ENCODE measurements around the gene PTPN3. TPM values are rescaled to one million over a fixed set of nuclear protein-coding genes. Genes with fewer than 3 reads are reported as not detected.

Gene PTPN3
- total RNA-seq, 1 experiment from 2014 or later: 20.8 TPM

DNA sequence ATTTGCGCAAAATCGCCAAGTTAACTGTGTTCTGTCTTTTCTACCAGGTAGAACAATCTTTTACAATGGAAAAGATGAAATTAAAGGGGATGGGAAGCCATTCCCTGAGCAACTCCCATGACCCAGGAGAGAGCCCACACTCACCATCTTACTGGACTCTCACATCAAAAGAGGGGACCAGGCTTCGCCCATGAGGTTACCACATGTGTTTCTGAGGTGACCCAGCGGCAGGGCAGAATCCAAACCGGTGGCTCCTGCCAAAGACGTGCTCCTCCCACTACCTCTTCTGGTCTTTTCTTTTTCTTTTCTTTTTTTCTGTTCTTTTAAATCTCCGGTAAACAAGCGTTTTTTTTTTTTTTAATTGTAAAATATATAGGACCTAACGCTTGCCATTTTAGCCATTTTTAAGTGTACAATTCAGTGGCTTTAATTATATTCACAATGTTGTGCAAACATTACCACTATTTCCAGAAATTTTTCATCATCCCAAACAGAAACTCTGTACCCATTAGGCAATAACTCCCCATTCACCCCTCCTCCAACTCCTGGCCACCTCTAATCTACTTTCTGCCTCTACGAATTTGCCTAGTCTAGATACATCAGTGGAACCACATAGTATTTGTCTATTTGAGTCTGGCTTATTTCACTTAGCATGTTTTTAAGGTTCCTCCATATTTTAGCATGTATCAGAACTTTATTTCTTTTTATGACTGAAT is 19.3 kb downstream of the PTPN3 start:
- Histone ChIP-seq H3K27ac (ENCODE audit: low read depth, low read length) (peak overlapping the region; percentile 78), H3K4me3 (replicated peaks in 1 of 2; ENCODE audit: low read depth in 1 of 2, low read length in 2 of 2) (no peak overlapping the region), H3K27me3 (ENCODE audit: insufficient read depth, low read length) (no peaks in the 10 kb centered on the region), H3K79me2 (ENCODE audit: insufficient read depth, low read length) (peaks cover 53% of the 10 kb centered on the region), H3K36me3 (ENCODE audit: control insufficient read depth in 1 of 2, insufficient read depth in 2 of 2, low read length in 2 of 2) (0 out of 4 replicates have a peak, but pooled peaks cover 0 to 3% of the 10 kb centered on the region in 2 experiments), H3K4me2 (ENCODE audit: low read length) (peak overlapping the region; percentile 74), H2AFZ (ENCODE audit: low read depth, low read length, poor library complexity, severe bottlenecking) (no peak overlapping the region), H3K9me2 (ENCODE audit: insufficient read depth) (no peaks in the 10 kb centered on the region), H3K4me1 (ENCODE audit: control insufficient read depth in 1 of 2, insufficient read depth in 2 of 2, low read length in 2 of 2) (peaks cover 32 to 39% of the 10 kb centered on the region in 2 experiments), H3K9me3 (ENCODE audit: control insufficient read depth in 1 of 2, insufficient read depth in 1 of 2, low read depth in 1 of 2, low read length in 2 of 2) (no peaks in the 10 kb centered on the region), H3K9ac (ENCODE audit: low read length) (no peak overlapping the region), H4K20me1 (ENCODE audit: insufficient read depth) (no peaks in the 10 kb centered on the region)
- intact Hi-C loops (cut with micrococcal nuclease): no loop called here
- CTCF ChIA-PET: interaction anchor here (0.8 to 1.7 kb wide), 2 partner anchors 9 kb away, joined by 4 to 9 read pairs; no protein-coding TSS in a partner anchor
- TF ChIP-seq, protein P1, sequence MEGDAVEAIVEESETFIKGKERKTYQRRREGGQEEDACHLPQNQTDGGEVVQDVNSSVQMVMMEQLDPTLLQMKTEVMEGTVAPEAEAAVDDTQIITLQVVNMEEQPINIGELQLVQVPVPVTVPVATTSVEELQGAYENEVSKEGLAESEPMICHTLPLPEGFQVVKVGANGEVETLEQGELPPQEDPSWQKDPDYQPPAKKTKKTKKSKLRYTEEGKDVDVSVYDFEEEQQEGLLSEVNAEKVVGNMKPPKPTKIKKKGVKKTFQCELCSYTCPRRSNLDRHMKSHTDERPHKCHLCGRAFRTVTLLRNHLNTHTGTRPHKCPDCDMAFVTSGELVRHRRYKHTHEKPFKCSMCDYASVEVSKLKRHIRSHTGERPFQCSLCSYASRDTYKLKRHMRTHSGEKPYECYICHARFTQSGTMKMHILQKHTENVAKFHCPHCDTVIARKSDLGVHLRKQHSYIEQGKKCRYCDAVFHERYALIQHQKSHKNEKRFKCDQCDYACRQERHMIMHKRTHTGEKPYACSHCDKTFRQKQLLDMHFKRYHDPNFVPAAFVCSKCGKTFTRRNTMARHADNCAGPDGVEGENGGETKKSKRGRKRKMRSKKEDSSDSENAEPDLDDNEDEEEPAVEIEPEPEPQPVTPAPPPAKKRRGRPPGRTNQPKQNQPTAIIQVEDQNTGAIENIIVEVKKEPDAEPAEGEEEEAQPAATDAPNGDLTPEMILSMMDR (IDR thresholded peaks at IDR 0.05 in 2 of 3, conservative IDR thresholded peaks at IDR 0.05 in 1 of 3; ENCODE audit: borderline replicate concordance in 1 of 3, insufficient read depth in 1 of 3, low read depth in 2 of 3, low read length in 2 of 3): no peak
- TF ChIP-seq, protein P2, sequence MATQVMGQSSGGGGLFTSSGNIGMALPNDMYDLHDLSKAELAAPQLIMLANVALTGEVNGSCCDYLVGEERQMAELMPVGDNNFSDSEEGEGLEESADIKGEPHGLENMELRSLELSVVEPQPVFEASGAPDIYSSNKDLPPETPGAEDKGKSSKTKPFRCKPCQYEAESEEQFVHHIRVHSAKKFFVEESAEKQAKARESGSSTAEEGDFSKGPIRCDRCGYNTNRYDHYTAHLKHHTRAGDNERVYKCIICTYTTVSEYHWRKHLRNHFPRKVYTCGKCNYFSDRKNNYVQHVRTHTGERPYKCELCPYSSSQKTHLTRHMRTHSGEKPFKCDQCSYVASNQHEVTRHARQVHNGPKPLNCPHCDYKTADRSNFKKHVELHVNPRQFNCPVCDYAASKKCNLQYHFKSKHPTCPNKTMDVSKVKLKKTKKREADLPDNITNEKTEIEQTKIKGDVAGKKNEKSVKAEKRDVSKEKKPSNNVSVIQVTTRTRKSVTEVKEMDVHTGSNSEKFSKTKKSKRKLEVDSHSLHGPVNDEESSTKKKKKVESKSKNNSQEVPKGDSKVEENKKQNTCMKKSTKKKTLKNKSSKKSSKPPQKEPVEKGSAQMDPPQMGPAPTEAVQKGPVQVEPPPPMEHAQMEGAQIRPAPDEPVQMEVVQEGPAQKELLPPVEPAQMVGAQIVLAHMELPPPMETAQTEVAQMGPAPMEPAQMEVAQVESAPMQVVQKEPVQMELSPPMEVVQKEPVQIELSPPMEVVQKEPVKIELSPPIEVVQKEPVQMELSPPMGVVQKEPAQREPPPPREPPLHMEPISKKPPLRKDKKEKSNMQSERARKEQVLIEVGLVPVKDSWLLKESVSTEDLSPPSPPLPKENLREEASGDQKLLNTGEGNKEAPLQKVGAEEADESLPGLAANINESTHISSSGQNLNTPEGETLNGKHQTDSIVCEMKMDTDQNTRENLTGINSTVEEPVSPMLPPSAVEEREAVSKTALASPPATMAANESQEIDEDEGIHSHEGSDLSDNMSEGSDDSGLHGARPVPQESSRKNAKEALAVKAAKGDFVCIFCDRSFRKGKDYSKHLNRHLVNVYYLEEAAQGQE (IDR thresholded peaks at IDR 0.05; ENCODE audit: low read depth): no peak
- TF ChIP-seq FOSL1 (IDR thresholded peaks at IDR 0.05; ENCODE audit: low read depth): no peak
- no peak for TF ChIP-seq CEBPB (IDR thresholded peaks at IDR 0.05; ENCODE audit: low read depth)
- TF ChIP-seq, protein P3, sequence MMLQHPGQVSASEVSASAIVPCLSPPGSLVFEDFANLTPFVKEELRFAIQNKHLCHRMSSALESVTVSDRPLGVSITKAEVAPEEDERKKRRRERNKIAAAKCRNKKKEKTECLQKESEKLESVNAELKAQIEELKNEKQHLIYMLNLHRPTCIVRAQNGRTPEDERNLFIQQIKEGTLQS (IDR thresholded peaks at IDR 0.05): no peak
- TF ChIP-seq SIN3A (IDR thresholded peaks at IDR 0.05; ENCODE audit: low read depth): no peak
- no peak for TF ChIP-seq POLR2AphosphoS5 (IDR thresholded peaks at IDR 0.05; ENCODE audit: low read depth, low read length)
- TF ChIP-seq EGR1 (IDR thresholded peaks at IDR 0.05; ENCODE audit: low read depth): no peak
- no peak for TF ChIP-seq RAD21 (IDR thresholded peaks at IDR 0.05; ENCODE audit: low read depth)
- TF ChIP-seq, protein P4, sequence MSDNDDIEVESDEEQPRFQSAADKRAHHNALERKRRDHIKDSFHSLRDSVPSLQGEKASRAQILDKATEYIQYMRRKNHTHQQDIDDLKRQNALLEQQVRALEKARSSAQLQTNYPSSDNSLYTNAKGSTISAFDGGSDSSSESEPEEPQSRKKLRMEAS (IDR thresholded peaks at IDR 0.05): no peak
- no peak for TF ChIP-seq YY1 (IDR thresholded peaks at IDR 0.05; ENCODE audit: extremely low read depth, insufficient replicate concordance, low read depth, low read length)
- no peak for TF ChIP-seq CBX3 (IDR thresholded peaks at IDR 0.05; ENCODE audit: low read depth)
- no peak for TF ChIP-seq SP1 (IDR thresholded peaks at IDR 0.05; ENCODE audit: low read depth)
- TF ChIP-seq POLR2A (IDR thresholded peaks at IDR 0.05; ENCODE audit: borderline replicate concordance, extremely low read depth, insufficient read depth, insufficient read length): no peak
- TF ChIP-seq TCF7L2 (IDR thresholded peaks at IDR 0.05; ENCODE audit: borderline replicate concordance, extremely low read depth, insufficient read depth, insufficient read length): no peak
- POLR2A ChIA-PET: no interaction called here
- ATAC-seq: no peak
- DNase-seq (ENCODE audit: low read depth, low spot score): no peak
- RAD21 ChIA-PET (ENCODE audit: low non-redundant PET in 1 of 2, low total read pairs in 2 of 2, uncharacterized antibody in 2 of 2, unreplicated experiment in 2 of 2): no interaction called here
- no TSS peak for BruUV-seq (replicated peaks)

Measured in HCT116 (cell line).